ENCODE results near the gene PHF3. TPM values are rescaled to one million over a fixed set of nuclear protein-coding genes. Genes with fewer than 3 reads are reported as not detected.

Gene PHF3
- total and polyA plus RNA-seq, 2 experiments from 2014 or later: 37.1 to 77.3 TPM

DNA sequence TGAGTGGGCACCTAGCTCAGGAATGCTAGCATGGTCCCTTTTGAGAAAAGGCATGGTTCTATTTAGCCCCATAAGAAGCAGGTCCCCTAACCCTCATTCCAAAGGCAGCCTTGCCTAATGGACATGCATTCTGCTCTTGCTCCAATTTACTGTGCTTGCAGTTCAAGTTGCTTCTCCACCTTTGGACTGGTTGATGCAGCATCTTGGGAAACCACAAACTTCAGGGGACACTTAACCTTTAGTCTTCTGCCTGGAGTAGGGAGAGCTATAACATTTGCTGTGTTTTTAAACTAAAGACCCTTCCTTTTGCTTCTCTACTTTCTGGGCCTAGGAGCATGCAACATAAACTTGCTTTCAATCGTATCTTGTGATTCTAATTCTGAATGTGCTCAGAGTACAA lies 5.1 kb upstream of the PHF3 start (continued):
- TF ChIP-seq, protein P1, sequence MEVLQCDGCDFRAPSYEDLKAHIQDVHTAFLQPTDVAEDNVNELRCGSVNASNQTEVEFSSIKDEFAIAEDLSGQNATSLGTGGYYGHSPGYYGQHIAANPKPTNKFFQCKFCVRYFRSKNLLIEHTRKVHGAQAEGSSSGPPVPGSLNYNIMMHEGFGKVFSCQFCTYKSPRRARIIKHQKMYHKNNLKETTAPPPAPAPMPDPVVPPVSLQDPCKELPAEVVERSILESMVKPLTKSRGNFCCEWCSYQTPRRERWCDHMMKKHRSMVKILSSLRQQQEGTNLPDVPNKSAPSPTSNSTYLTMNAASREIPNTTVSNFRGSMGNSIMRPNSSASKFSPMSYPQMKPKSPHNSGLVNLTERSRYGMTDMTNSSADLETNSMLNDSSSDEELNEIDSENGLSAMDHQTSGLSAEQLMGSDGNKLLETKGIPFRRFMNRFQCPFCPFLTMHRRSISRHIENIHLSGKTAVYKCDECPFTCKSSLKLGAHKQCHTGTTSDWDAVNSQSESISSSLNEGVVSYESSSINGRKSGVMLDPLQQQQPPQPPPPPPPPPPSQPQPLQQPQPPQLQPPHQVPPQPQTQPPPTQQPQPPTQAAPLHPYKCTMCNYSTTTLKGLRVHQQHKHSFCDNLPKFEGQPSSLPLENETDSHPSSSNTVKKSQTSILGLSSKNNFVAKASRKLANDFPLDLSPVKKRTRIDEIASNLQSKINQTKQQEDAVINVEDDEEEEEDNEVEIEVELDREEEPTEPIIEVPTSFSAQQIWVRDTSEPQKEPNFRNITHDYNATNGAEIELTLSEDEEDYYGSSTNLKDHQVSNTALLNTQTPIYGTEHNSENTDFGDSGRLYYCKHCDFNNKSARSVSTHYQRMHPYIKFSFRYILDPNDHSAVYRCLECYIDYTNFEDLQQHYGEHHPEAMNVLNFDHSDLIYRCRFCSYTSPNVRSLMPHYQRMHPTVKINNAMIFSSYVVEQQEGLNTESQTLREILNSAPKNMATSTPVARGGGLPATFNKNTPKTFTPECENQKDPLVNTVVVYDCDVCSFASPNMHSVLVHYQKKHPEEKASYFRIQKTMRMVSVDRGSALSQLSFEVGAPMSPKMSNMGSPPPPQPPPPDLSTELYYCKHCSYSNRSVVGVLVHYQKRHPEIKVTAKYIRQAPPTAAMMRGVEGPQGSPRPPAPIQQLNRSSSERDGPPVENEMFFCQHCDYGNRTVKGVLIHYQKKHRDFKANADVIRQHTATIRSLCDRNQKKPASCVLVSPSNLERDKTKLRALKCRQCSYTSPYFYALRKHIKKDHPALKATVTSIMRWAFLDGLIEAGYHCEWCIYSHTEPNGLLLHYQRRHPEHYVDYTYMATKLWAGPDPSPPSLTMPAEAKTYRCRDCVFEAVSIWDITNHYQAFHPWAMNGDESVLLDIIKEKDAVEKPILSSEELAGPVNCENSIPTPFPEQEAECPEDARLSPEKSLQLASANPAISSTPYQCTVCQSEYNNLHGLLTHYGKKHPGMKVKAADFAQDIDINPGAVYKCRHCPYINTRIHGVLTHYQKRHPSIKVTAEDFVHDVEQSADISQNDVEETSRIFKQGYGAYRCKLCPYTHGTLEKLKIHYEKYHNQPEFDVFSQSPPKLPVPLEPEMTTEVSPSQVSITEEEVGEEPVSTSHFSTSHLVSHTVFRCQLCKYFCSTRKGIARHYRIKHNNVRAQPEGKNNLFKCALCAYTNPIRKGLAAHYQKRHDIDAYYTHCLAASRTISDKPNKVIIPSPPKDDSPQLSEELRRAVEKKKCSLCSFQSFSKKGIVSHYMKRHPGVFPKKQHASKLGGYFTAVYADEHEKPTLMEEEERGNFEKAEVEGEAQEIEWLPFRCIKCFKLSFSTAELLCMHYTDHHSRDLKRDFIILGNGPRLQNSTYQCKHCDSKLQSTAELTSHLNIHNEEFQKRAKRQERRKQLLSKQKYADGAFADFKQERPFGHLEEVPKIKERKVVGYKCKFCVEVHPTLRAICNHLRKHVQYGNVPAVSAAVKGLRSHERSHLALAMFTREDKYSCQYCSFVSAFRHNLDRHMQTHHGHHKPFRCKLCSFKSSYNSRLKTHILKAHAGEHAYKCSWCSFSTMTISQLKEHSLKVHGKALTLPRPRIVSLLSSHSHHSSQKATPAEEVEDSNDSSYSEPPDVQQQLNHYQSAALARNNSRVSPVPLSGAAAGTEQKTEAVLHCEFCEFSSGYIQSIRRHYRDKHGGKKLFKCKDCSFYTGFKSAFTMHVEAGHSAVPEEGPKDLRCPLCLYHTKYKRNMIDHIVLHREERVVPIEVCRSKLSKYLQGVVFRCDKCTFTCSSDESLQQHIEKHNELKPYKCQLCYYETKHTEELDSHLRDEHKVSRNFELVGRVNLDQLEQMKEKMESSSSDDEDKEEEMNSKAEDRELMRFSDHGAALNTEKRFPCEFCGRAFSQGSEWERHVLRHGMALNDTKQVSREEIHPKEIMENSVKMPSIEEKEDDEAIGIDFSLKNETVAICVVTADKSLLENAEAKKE (CRISPR knock-in tag; IDR thresholded peaks at IDR 0.05): no peak
- no peak for TF ChIP-seq EZH2phosphoT487 (IDR thresholded peaks at IDR 0.05; ENCODE audit: unreplicated experiment)
- no peak for TF ChIP-seq ZNF331 (CRISPR knock-in tag; IDR thresholded peaks at IDR 0.05; ENCODE audit: low read depth)
- TF ChIP-seq EZH2 (IDR thresholded peaks at IDR 0.05; ENCODE audit: low read depth, unreplicated experiment): no peak
- no peak for TF ChIP-seq NANOG (IDR thresholded peaks at IDR 0.05; ENCODE audit: borderline replicate concordance)
- TF ChIP-seq STAT1 (IDR thresholded peaks at IDR 0.05; ENCODE audit: unreplicated experiment): no peak
- TF ChIP-seq, protein P2, sequence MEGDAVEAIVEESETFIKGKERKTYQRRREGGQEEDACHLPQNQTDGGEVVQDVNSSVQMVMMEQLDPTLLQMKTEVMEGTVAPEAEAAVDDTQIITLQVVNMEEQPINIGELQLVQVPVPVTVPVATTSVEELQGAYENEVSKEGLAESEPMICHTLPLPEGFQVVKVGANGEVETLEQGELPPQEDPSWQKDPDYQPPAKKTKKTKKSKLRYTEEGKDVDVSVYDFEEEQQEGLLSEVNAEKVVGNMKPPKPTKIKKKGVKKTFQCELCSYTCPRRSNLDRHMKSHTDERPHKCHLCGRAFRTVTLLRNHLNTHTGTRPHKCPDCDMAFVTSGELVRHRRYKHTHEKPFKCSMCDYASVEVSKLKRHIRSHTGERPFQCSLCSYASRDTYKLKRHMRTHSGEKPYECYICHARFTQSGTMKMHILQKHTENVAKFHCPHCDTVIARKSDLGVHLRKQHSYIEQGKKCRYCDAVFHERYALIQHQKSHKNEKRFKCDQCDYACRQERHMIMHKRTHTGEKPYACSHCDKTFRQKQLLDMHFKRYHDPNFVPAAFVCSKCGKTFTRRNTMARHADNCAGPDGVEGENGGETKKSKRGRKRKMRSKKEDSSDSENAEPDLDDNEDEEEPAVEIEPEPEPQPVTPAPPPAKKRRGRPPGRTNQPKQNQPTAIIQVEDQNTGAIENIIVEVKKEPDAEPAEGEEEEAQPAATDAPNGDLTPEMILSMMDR (conservative IDR thresholded peaks at IDR 0.05; ENCODE audit: low read depth in 2 of 2): no peak

DNA sequence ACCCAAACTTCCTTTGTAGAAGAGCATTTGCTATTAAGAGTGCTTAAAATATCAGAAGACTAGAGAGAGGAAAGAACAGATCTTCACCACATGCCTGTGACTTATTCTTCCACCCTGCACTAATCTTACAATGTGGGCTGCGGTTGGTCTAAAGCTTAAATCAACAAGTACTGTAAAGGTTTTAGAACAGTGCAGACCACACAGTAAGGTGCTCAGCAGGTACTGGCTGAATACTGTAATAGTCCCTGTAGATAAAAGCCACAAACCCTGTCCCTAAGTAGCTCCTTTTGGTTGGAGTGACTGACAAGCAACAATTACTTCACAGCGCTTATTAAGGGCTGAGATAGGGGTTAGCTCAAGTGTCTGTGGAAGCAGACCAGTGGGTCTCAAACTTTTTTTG lies 972 bp upstream of the PHF3 start:
- H3K9me3 Mint-ChIP-seq: no peaks in the 10 kb centered on the region; the same call in 1 of the 3 replicates
- Histone ChIP-seq H3K9me2 (ENCODE audit: insufficient read depth) (no peaks in the 10 kb centered on the region), H3K36me3 (ENCODE audit: insufficient read depth) (no peaks in the 10 kb centered on the region), H3K4me2 (peak overlapping the region; percentile 90), H3K27ac (ENCODE audit: low read depth) (no peak overlapping the region), H3K4me3 (peak overlapping the region; percentile 62), H2AFZ (peak overlapping the region; percentile 98; the same call in 1 of the 2 replicates), H3K79me2 (replicated peaks; ENCODE audit: insufficient read depth) (peaks cover 34% of the 10 kb centered on the region), H3F3A (replicated peaks; ENCODE audit: low read depth) (no peaks in the 10 kb centered on the region), H3K27me3 (ENCODE audit: insufficient read depth) (peaks cover 6% of the 10 kb centered on the region), H3K4me1 (ENCODE audit: insufficient read depth) (peaks cover 22% of the 10 kb centered on the region), H4K20me1 (replicated peaks; ENCODE audit: insufficient read depth) (peaks cover 22% of the 10 kb centered on the region)
- peaks cover 4% of the 10 kb centered on the region; the same call in 1 of the 3 replicates for H3K36me3 Mint-ChIP-seq (ENCODE audit: low read depth)
- H3K4me3 Mint-ChIP-seq: peak overlapping the region; percentile 82
- DNase-seq (ENCODE audit: low spot score): peak; percentile 38
- no peak overlapping the region for H3K27ac Mint-ChIP-seq
- ATAC-seq: peak; percentile 23
- peaks cover 36% of the 10 kb centered on the region for H3K4me1 Mint-ChIP-seq
- H3K27me3 Mint-ChIP-seq (ENCODE audit: insufficient read depth, low read depth, poor library complexity): peaks cover 5% of the 10 kb centered on the region
- TF ChIP-seq STAT1 (IDR thresholded peaks at IDR 0.05; ENCODE audit: unreplicated experiment) (no peak), POLR2AphosphoS5 (IDR thresholded peaks at IDR 0.05; ENCODE audit: low read depth) (no peak)
- TF ChIP-seq, protein P2 (conservative IDR thresholded peaks at IDR 0.05; ENCODE audit: low read depth in 2 of 2): no peak
- TF ChIP-seq, protein P3, sequence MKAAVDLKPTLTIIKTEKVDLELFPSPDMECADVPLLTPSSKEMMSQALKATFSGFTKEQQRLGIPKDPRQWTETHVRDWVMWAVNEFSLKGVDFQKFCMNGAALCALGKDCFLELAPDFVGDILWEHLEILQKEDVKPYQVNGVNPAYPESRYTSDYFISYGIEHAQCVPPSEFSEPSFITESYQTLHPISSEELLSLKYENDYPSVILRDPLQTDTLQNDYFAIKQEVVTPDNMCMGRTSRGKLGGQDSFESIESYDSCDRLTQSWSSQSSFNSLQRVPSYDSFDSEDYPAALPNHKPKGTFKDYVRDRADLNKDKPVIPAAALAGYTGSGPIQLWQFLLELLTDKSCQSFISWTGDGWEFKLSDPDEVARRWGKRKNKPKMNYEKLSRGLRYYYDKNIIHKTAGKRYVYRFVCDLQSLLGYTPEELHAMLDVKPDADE (IDR thresholded peaks at IDR 0.05): no peak
